HG02798 (cell line): Measurements from ENCODE around the gene MVB12B.
"Not testable (repeated sequence)": the region's sequence is repeated elsewhere in the genome, so short reads cannot be mapped to it uniquely, and the experiment has no call there.

Source experiments
- ATAC-seq: cut with Tn5 transposase; IDR thresholded peaks from one replicate; pipeline ENCODE4 v1.9.1; 2021; ENCODE audit warnings: mild to moderate bottlenecking; ENCODE audit not compliant: unreplicated experiment, poor library complexity

The MVB12B gene

DNA sequence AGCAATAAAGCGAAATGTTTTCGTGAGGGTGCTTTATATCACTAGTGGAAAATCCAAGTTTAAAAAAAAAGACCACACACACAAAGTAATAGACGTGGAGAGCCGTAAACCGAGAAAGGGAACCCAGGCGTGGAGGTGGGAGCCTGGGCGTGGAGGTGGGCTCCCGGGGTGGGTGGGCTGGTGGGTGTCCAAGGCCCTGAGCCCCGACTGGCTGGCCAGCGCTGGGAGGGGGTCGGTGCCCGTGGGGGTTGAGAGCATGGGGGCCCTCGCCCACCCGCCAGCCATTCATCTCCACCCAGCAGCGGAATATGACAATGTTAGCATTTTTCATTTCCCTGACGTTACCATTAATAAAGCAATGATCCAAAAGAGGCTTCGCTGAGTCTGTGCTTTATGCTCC, 135.0 kb downstream of the MVB12B start:
- no peak for ATAC-seq

- no peak for ATAC-seq
Measured at GRCh38 chr9:126462617-126463016, 136.0 kb downstream of the MVB12B start.

DNA sequence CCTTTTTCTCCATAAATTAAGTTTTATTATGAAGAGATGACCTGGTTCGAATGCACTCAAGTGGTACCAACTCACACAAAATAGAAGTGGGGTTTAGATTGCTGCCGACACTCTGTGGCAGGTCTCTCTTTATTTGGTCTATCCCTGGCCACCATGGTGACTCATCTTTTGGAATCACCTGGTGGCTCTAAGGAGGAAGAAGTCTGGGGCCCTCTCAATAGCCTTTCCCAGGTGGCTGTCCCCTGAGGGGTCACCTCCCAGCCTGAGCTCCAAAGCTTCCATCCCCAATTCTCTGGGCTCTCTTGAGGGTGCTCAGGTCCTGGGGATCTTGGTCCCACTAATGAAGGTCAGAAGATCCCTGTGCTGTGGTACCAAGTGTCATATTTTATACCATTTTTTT, 136.8 kb downstream of the MVB12B start:
- ATAC-seq, result no peak

GRCh38 chr9:126464694-126465441, 138.2 kb downstream of the MVB12B start:
- ATAC-seq, result no peak

- ATAC-seq, result no peak
Measured at GRCh38 chr9:126465977-126466376, 139.3 kb downstream of the MVB12B start.

GRCh38 chr9:126468141-126468825, 141.7 kb downstream of the MVB12B start:
- no peak for ATAC-seq

DNA sequence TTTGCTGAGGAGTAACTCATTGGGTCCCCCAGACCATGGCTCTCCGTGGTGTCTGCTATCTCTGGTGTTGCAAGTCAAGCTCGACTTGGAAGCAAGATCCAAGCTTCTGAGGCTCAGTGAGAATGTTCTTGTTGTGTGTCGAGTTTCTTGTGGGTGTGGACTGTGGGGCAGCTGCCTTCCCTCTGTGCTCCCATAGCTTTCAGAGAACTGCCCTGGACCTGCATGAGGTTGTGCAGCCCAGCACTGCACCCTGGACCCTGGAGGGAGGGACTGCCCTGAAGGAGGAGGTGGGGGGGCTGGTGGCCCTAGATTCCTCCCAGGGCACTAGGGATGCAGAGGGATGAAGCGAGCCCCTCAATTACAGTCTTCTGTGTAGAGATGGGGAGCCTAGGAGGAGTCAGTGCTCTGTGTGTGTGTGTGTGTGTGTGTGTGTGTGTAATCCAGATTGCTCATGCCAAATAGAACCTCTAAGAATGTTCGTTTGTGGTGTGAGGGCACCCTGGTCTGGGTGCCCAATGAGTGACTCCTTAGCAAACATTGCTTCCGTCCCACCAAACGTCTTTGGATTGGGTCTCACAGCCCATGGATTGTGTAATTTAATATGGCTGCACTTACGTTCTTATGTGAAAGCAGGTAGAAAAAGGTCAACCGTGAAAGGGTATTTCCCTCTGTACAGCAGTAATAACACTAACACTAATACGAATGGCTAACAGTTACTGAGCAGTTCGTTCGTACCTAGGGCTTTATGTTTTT, 143.8 kb downstream of the MVB12B start:
- no peak for ATAC-seq

DNA sequence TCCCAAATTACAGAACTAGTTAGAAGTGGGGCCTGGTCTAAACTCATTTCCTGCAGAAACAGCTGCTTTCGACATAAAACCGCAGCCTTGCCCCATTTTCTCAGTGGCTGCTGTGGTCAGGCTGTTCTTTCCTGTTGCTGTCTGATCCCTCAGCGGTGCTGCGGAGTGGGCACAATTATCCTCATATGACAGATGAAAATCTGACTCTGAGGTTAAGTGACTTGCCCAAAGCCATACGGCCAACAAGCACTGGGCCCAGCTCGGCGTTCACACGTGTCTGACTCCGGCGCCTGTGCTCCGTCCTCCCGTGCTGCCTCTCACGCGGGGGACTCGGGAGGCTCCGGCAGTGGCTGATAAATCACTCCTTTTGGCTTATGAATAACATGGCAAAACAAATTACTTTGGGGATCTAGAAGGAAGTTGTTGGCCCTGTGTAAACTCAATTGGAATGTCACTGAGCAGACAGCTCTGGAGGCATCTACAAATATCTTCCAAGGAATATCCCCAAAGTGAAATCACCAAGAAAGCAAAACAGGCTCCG, 144.5 kb downstream of the MVB12B start:
- no peak for ATAC-seq

DNA sequence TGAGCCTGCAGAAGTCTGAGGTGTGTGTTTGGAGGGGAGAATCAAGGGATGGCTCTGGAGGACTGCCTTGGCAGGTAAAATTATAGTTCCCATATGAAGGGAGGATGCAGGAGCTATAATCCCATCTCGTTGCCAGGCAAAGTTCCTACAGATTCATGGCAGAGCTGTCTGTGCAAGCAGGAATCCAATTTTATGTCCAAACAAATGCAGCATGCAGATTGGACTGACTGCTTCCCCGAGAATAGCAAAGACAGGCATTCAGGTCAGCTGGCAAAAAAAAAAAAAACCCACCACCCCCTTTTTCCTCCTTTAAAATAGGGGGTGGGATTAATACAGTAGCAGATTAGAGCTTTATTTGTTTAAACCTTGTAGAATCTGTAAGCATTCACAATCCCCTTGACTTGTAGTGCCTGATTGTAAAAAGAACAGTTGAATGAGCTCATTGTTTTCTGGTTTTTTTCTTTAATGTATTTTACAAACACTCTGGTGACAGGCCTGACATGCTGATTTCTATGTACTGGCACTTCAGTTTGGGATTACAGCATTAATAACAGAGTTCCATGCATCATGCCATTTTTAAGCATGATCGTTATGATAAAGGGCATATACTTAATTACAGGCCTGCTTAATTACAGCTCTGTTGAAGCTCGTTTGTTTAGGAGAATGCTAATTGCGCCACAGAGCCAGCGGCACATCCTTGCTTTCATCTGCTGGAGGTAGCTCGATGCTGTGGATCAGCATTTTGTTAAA, 145.7 kb downstream of the MVB12B start:
- ATAC-seq, result no peak

DNA sequence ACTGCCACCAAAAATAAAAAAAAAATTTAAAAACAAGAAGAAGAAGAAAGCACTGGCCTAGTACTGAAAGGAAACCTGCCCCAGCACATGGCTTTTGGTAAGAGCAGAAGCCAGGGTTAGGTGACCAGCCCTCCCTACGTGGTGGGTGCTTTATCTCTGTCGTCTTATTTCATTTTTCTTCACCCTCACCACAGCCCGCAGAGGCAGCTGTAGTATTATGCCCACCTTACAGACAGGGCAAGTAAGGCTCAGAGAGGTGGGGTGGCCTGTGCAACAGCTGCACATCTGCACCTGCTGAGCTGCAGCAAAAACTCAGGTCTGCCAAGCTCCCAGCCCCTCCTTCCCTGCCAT, 146.3 kb downstream of the MVB12B start:
- ATAC-seq, result no peak

GRCh38 chr9:126474206-126474765, 147.7 kb downstream of the MVB12B start:
- no peak for ATAC-seq

DNA sequence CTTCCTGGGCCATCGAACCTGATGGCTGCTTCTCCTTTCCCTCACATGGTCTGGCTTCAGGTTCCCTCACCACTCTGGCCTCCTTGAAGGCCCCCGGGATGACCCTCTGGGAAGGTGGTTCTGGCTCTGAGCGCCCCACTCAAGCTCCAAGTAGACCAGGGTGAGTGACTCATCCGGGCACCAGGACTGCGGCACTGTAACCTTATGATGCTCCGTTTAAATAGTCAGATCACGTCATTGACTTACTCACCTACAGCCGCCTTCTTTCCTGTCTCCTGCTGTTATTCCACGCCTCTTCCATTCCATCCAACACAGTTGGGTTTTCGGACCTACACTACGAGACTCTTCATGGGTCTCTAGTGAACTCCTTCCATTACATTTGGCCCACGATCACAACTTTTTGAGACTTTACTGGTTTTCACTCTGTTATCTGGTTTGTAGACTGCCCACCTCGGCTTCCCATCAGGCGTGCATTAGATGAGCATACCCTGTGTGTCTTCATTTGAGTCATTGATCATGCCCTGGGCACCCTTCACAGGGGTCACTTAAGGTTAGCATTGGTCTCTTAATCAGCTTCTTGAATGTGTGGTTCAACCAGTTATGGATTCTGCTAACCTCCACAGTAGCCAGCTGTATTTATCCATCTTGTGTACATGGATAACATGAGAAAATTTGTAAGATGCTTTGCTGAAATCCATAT, 148.3 kb downstream of the MVB12B start:
- no peak for ATAC-seq

DNA sequence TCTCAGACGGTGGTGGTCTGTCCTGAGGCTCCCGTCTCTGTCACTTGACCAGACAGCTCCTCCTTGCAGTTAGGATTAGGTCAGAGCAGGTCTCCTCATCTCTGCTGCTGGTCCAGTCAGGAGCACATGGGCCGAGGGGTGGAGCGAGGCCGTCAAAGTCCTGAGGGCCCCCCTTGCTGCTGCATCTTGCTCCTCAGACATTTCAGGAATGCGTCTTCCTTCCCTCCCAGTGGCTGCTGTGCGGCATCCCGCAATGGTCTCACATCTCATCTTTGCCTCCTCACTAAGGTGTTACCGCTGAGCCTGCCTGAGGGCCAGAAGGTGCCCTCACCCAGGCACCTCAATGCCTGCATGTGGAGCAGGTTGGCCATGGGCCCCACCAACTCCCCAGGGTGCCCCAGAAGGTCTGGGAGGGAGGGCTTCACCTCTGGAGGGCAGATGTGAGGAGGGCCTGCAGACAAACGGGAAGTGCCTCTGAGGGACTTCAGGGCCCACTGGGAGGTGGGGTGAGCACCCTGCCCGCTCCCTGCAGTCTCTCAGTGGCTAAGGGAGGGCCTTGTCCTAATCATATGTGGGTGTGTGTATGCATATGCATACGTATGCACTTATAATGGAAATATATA, 149.4 kb downstream of the MVB12B start:
- ATAC-seq, result no peak

GRCh38 chr9:126477432-126477831, 150.8 kb downstream of the MVB12B start:
- ATAC-seq, result not testable (repeated sequence)

GRCh38 chr9:126478216-126478981, 151.8 kb downstream of the MVB12B start:
- no peak for ATAC-seq

GRCh38 chr9:126479515-126479914, 152.9 kb downstream of the MVB12B start:
- ATAC-seq, result no peak

GRCh38 chr9:126480813-126481212, 154.2 kb downstream of the MVB12B start:
- ATAC-seq, result no peak

DNA sequence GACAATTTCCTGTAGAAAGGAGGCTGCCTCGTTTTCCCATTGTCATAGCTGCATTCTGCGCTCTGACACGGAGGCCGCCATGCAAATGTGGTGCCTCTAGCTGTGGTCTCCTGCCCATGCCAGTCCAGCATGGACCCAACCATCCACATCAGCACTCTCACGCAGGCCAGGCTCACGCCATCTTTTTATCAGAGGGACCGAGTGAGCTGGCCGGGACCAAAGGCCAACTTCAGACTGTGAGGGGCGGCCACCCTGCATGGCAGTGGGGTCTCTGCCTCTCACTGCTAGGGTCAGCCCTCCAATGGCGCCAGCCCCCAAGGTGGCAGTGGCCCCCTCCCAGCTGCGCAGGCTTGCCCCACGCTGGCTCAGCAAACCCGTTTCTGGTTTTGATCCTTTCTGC, 155.2 kb downstream of the MVB12B start:
- no peak for ATAC-seq
